Astrocyte (in vitro differentiated cells and primary cell): Measurements from ENCODE around the gene RAB17. TPM values are rescaled to one million over a fixed set of nuclear protein-coding genes. Genes with fewer than 3 reads are reported as not detected.

Experiments
- DNase-seq: peaks from one replicate; pipeline ENCODE4 v3.0.0-alpha.2; 2010; ENCODE audit warnings: low read depth
- FAIRE-seq: peaks from 2 replicates; lab custom pipeline; 2011; peaks lifted over from hg19 to GRCh38; lab: Jason Lieb, UNC
- H2AFZ ChIP-seq: 2 replicates; pipeline ENCODE4 v1.6.0; 2012; ENCODE audit warnings: low read depth, low read length, inconsistent platforms
- H3K27ac ChIP-seq: 2 replicates; pipeline ENCODE4 v1.5.1; 2011; ENCODE audit warnings: low read depth, low read length, inconsistent platforms
- H3K27me3 ChIP-seq: 2 replicates; pipeline ENCODE4 v1.6.0; 2011; ENCODE audit warnings: low read length, inconsistent platforms; ENCODE audit not compliant: insufficient read depth
- H3K36me3 ChIP-seq: 2 replicates; pipeline ENCODE4 v1.5.1; 2011; ENCODE audit warnings: low read length, inconsistent platforms; ENCODE audit not compliant: insufficient read depth
- H3K4me1 ChIP-seq: 2 replicates; pipeline ENCODE4 v1.5.1; 2011; ENCODE audit warnings: low read length, inconsistent platforms; ENCODE audit not compliant: insufficient read depth
- H3K4me2 ChIP-seq: 2 replicates; pipeline ENCODE4 v1.6.0; 2012; ENCODE audit warnings: low read length, inconsistent platforms
- H3K4me3 ChIP-seq: 2 replicates; pipeline ENCODE4 v1.5.1; 2011; ENCODE audit warnings: low read depth, mild to moderate bottlenecking, low read length, inconsistent platforms; ENCODE audit not compliant: insufficient read depth
- H3K79me2 ChIP-seq: 2 replicates; pipeline ENCODE4 v1.6.0; 2012; ENCODE audit warnings: mild to moderate bottlenecking, low read length, inconsistent platforms; ENCODE audit not compliant: insufficient read depth
- H3K9ac ChIP-seq: 2 replicates; pipeline ENCODE4 v1.6.0; 2012; ENCODE audit warnings: mild to moderate bottlenecking, low read length, inconsistent platforms
- H3K9me3 ChIP-seq: 2 replicates; pipeline ENCODE4 v1.5.1; 2012; ENCODE audit warnings: low read depth, mild to moderate bottlenecking, low read length, inconsistent platforms; ENCODE audit not compliant: insufficient read depth
- H4K20me1 ChIP-seq: 2 replicates; pipeline ENCODE4 v1.6.0; 2012; ENCODE audit warnings: low read length, inconsistent platforms; ENCODE audit not compliant: insufficient read depth
- H3K27ac Mint-ChIP-seq: one replicate; pipeline ENCODE4 v1.8.0; 2021; ENCODE audit warnings: mild to moderate bottlenecking, mixed read lengths; ENCODE audit not compliant: unreplicated experiment
- H3K27me3 Mint-ChIP-seq: one replicate; pipeline ENCODE4 v1.8.0; 2021; ENCODE audit warnings: low read depth, mixed read lengths; ENCODE audit not compliant: unreplicated experiment
- H3K36me3 Mint-ChIP-seq: one replicate; pipeline ENCODE4 v1.8.0; 2021; ENCODE audit warnings: low read depth, mixed read lengths; ENCODE audit not compliant: unreplicated experiment
- H3K4me1 Mint-ChIP-seq: one replicate; pipeline ENCODE4 v1.8.0; 2021; ENCODE audit warnings: low read depth, mixed read lengths; ENCODE audit not compliant: unreplicated experiment
- H3K4me3 Mint-ChIP-seq: one replicate; pipeline ENCODE4 v1.8.0; 2021; ENCODE audit warnings: mild to moderate bottlenecking, moderate library complexity, mixed read lengths; ENCODE audit not compliant: unreplicated experiment
- H3K9me3 Mint-ChIP-seq: one replicate; pipeline ENCODE4 v1.8.0; 2021; ENCODE audit warnings: mild to moderate bottlenecking, mixed read lengths; ENCODE audit not compliant: unreplicated experiment
- EZH2 ChIP-seq: IDR thresholded peaks from 2 replicates; pipeline ENCODE4 v1.6.1; 2012; ENCODE audit warnings: mild to moderate bottlenecking, low read length, inconsistent platforms; ENCODE audit not compliant: insufficient read depth
- total RNA-seq: library from RNA; stranded (reverse); gene quantifications from 2 replicates; pipeline ENCODE4 v1.2.1, GENCODE V29; 2021
- TF ChIP-seq, protein P1 (sequence below): IDR thresholded peaks from 2 replicates; pipeline ENCODE4 v1.5.1; 2011; ENCODE audit warnings: low read depth, mild to moderate bottlenecking, inconsistent platforms, low read length, moderate library complexity; ENCODE audit not compliant: insufficient read depth

The RAB17 gene
- total RNA-seq, 1 donor from 2014 or later: 1.4 TPM

GRCh38 chr2:237556773-237557632, 33.5 kb downstream of the RAB17 start:
- Histone ChIP-seq H3K36me3 (peaks cover 43% of the 10 kb centered on the region), H4K20me1 (no peaks in the 10 kb centered on the region), H3K4me3 (no peak overlapping the region), H3K4me1 (peaks cover 3% of the 10 kb centered on the region), H2AFZ (no peak overlapping the region), H3K27ac (no peak overlapping the region), H3K9ac (no peak overlapping the region), H3K9me3 (peaks cover 4% of the 10 kb centered on the region), H3K4me2 (no peak overlapping the region), H3K27me3 (no peaks in the 10 kb centered on the region), H3K79me2 (no peaks in the 10 kb centered on the region)
- Mint-ChIP-seq H3K36me3 (peaks cover 28% of the 10 kb centered on the region), H3K4me1 (no peaks in the 10 kb centered on the region), H3K27me3 (peaks cover 32% of the 10 kb centered on the region), H3K4me3 (no peak overlapping the region), H3K27ac (no peak overlapping the region), H3K9me3 (peaks cover 23% of the 10 kb centered on the region)
- DNase-seq (no peak), FAIRE-seq (no peak)
- TF ChIP-seq, protein P1, sequence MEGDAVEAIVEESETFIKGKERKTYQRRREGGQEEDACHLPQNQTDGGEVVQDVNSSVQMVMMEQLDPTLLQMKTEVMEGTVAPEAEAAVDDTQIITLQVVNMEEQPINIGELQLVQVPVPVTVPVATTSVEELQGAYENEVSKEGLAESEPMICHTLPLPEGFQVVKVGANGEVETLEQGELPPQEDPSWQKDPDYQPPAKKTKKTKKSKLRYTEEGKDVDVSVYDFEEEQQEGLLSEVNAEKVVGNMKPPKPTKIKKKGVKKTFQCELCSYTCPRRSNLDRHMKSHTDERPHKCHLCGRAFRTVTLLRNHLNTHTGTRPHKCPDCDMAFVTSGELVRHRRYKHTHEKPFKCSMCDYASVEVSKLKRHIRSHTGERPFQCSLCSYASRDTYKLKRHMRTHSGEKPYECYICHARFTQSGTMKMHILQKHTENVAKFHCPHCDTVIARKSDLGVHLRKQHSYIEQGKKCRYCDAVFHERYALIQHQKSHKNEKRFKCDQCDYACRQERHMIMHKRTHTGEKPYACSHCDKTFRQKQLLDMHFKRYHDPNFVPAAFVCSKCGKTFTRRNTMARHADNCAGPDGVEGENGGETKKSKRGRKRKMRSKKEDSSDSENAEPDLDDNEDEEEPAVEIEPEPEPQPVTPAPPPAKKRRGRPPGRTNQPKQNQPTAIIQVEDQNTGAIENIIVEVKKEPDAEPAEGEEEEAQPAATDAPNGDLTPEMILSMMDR: no peak
- TF ChIP-seq EZH2: no peak

- no peaks in the 10 kb centered on the region for H3K4me1 Mint-ChIP-seq
- DNase-seq (no peak), FAIRE-seq (no peak)
- H3K36me3 Mint-ChIP-seq: peaks cover 30% of the 10 kb centered on the region
- Histone ChIP-seq H4K20me1 (no peaks in the 10 kb centered on the region), H3K4me1 (peaks cover 3% of the 10 kb centered on the region), H3K4me3 (no peak overlapping the region), H3K4me2 (no peak overlapping the region), H3K36me3 (peaks cover 52% of the 10 kb centered on the region), H3K9ac (no peak overlapping the region), H3K27me3 (no peaks in the 10 kb centered on the region), H3K27ac (no peak overlapping the region), H2AFZ (no peak overlapping the region), H3K9me3 (peaks cover 4% of the 10 kb centered on the region), H3K79me2 (no peaks in the 10 kb centered on the region)
- no peak overlapping the region for H3K27ac Mint-ChIP-seq
- no peak overlapping the region for H3K4me3 Mint-ChIP-seq
- peaks cover 23% of the 10 kb centered on the region for H3K9me3 Mint-ChIP-seq
- H3K27me3 Mint-ChIP-seq: peaks cover 26% of the 10 kb centered on the region
- no peak for TF ChIP-seq EZH2
- TF ChIP-seq, protein P1: no peak
Measured at GRCh38 chr2:237555560-237555959, 35.0 kb downstream of the RAB17 start.

- no peak for FAIRE-seq
- Histone ChIP-seq H3K9ac (no peak overlapping the region), H2AFZ (no peak overlapping the region), H3K9me3 (peaks cover 4% of the 10 kb centered on the region), H4K20me1 (no peaks in the 10 kb centered on the region), H3K27me3 (no peaks in the 10 kb centered on the region), H3K36me3 (peaks cover 60% of the 10 kb centered on the region), H3K4me1 (no peaks in the 10 kb centered on the region), H3K4me2 (no peak overlapping the region), H3K27ac (no peak overlapping the region), H3K79me2 (no peaks in the 10 kb centered on the region), H3K4me3 (no peak overlapping the region)
- peaks cover 34% of the 10 kb centered on the region for H3K36me3 Mint-ChIP-seq
- no peak for DNase-seq
- H3K4me1 Mint-ChIP-seq: no peaks in the 10 kb centered on the region
- no peak overlapping the region for H3K4me3 Mint-ChIP-seq
- TF ChIP-seq, protein P1: no peak
- TF ChIP-seq EZH2: no peak
- H3K9me3 Mint-ChIP-seq: peaks cover 23% of the 10 kb centered on the region
- H3K27me3 Mint-ChIP-seq: peaks cover 25% of the 10 kb centered on the region
- H3K27ac Mint-ChIP-seq: no peak overlapping the region
Measured at GRCh38 chr2:237553948-237554347, 36.6 kb downstream of the RAB17 start.
